Stimulated activated CD4-positive, alpha-beta T cell treated with anti-CD3 and anti-CD28 coated beads, Interleukin-2, amount 100 ng/mL, for 4 hours (primary cell): ENCODE results near the gene COL9A1.

Experiments
- DNase-seq: peaks from one replicate; pipeline ENCODE4 v3.0.0-alpha.2; 2020; ENCODE audit warnings: low read depth

COL9A1 gene

DNA sequence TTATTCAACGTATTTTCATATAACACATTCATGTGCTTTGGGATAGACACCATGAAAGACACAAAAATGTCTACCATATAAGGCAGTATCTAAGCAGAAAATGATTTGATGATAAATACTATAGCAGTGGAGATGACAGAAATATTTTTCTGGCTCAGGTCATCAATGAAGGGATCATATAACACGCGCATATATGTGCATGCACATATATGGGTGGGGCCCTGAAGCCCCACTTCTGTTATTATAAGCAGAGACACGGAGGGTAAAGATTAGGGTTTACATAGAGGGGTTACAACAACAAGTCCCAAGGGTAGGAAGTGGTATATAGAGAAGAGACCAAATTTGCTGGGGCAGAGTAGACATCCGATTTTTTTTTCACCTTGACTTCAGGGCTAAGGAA is 16.0 kb downstream of the COL9A1 start:
- no peak for DNase-seq

DNA sequence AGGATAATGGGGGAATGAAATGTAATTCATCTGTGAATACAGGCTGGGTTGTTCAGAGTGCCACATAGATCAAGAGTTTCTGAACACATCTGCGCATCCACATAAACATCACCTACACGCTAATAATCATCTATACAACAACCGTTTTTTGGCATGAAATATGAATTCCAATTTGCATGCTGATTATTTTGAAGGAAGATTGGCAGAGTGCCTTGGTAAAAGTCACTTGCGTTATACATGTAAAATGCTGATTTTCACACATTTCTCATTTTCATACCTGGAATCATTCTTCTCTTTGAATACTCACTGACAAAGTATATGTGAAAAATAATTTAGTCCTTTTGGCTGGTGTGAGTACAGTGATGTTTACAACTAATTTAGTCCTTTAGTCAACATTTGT is 17.7 kb downstream of the COL9A1 start:
- no peak for DNase-seq

DNA sequence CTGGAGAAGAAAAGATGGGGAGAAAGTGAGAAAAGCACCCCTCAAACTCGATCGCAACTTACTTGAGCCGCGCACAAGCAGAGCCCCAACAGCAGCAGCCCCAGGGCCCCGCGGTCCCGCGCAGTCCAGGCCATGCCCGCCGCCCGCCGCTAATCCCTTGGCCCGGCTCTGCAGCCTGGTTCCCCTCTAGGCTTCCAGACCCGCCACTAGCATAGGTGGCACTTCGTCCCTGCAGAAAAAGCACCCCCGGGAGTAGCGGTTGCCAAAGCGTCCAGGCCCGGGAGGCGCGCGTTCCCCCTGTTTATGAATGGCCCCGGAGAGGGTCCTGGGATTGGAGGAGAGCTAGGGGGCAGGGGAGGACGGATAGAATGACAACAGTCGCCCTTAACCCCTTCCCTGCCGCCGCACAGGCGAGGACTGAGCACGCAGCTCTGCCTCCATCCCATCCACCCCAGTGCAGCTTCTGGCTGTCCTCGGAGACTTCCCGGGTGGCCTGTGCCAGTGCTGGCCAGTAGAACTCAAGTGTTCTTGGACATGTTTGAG is 19.9 kb downstream of the COL9A1 start:
- no peak for DNase-seq

DNA sequence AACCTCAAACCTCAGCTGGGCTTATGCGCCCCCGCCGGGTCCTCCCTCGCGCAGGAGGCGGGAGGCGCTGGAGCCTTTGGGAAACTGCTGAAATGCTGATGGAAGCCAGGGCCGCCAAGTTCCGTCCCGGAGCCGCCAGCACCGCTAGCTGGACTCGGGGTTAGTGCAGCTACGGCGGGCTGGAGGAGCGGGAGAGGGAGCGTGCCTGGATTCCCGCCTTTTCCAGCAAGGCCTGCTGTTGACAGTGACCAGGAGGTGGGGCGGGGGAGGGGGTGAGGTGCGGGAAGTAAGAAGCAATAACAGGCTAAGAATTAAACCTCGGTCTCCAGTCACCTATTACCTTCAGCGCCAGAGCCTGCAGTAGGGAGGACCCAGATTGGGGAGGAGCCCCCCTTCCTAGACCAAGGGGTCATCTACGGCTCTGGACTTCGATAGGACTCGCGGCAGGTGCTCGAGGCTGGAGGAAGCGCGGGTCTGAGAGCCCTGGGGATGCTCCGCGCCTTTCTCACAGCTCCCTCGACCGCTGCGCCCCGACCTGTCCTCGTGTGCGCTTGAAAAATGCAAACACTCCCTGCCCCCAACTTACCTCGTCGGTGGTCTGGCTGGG is 20.5 kb downstream of the COL9A1 start:
- no peak for DNase-seq

DNA sequence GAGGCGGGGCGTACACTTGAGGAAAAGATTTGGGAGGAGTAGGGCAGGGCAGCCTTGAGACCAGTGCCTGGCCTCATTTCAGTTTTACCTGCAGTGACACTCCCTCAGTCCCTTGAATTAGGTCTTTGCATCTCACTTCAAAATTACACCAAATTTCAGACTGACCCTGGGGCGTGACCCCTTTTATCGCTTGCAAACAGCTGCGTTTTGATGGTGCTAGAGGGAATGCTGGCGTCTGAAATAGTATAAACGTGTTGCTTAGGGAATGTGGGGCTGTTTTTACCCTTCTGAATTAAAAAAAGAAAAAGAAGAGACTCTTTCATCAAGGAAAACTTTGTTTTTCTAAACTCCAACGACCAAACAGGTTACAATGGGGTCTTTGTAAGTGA is 21.0 kb downstream of the COL9A1 start:
- no peak for DNase-seq

DNA sequence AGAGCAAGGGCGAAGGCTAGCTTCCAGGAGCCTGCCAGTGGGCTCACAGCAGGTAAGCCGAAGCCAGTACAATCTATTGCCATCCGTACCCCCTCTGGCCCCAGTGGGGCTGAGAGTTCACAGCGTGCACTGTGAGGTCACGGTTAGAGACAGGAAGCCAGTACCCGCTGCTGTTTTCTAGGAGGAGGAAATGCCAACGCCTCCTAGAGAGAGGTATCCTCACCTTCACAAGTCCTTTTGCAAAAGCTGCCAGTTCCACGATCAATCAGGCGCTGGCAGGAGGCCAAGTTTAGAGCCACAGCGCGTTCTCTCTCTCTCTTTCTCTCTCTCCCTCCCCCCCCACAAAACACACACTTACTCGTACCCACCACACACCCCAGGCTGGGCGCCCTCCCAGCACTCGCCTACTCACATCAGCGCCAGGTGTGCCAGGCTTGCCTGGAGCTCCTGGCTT is 22.5 kb downstream of the COL9A1 start:
- DNase-seq: no peak

DNA sequence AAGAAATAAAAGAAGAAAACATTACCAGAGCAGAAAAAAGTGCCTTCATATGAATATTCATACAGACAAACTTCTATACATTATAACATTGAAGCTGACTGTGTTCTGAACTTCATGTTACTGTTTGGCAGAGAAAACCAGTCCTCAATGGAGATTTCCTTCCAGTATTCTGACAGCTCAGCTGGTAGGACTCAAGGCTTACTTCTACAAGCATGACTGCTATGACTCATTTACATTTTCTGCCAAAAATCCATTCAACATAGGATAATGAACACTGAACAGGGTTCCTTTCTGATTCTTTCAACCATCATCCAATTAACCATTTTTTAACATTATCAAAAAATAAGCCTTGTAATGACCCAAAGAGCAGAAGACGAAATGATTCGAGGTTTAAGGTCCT is 25.4 kb downstream of the COL9A1 start:
- no peak for DNase-seq

DNA sequence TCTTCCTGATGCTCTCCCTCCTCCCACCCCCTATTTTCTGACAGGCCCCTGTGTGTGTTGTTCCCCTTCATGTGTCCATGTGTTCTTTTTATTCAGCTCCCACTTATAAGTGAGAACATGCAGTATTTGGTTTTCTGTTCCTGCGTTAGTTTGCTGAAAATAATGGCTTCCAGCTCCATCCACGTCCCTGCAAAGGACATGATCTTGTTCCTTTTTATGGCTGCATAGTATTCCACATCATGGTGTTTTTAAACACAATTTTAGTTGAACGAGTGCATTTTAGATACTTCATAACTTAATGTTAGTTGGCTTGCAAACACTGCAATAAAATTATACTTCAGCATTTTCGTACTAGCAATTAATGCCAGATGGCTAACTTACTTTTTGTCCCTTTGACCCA is 28.5 kb downstream of the COL9A1 start:
- DNase-seq: no peak

DNA sequence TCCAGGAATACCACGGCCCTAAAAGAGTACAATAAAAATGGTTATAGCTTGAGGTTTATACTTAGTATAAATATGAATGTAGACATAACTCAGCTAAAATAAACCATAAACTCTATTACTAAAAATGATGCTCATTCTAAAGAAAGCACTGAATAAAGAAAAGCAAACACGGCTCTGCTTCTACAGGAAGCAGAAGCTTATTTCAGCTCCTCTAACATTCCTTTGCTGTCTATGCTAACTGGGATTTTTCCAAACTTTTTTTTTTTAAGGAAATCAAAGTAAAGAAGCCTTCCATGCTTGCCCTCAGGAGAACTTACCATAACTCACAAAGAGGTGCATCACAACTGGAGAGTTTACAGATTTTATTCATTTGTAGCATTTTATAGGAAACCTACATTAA is 30.8 kb downstream of the COL9A1 start:
- no peak for DNase-seq

DNA sequence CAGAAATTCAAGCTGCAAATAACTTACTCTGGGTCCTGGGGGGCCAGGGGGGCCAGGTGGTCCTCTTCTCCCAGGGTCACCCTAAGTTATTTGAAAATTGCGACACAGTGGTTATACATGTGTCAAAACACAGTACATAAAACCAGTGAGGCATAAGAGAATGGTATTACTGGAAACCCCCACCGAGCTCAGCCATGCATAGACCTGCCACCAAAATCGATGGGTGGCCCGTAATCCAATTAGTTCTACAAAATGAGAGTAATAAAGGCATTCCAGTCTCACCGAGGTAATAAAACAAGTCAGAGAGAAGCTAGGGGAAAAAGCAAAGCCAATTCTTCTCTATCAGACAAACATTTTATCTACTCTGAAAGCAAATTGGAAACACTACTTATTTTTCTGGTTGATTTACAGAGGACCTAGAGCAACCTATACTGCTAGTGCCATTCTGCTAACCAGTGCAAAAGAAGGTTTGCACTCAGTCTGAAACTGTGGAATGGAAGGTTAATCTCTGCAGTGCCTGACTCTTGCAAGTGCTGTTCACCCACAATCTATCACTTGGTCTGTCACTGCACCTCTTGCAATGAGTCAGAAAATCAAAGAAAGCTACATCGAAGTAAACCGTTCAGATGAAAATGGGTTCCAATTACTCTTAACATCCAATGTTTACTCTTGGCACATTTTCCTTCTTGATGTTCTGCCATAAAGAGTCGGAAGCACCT is 32.4 kb downstream of the COL9A1 start:
- DNase-seq: no peak

DNA sequence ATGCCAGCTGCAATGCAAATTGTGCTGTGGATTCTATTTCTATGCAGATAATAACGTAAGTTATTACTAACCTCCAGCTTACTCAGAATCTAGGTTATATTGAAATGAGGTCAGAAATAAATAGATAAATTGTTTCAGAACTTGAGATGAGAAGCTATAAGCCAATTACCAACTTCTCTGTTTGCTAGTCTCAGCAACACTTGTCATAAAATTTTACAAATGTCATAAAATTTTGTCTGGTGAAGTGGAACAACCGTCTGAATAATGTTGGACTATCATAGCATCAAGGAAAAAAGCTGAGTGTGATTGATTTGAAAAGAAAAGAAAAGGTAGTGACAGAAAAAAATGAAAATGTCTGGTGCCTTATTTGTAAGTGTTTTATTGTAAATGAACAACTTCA is 36.7 kb downstream of the COL9A1 start:
- DNase-seq: no peak

DNA sequence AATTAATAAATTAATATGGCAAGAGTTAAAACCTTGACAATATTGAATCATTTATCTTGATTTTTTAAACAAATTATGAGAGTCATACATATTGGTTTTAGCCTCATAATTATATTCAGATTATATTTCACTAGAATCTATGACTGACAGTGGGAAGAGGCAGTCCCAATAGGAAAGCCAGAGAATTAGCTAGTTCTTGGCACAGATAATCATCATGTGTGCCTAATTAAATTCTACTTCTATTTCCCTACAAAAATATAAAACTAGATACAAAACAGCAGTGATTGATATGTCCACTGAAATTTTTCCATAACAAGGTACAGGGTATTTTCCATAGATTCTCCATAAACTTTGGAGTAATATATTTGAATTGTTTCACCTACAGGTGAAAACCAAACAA is 38.6 kb downstream of the COL9A1 start:
- DNase-seq: no peak

DNA sequence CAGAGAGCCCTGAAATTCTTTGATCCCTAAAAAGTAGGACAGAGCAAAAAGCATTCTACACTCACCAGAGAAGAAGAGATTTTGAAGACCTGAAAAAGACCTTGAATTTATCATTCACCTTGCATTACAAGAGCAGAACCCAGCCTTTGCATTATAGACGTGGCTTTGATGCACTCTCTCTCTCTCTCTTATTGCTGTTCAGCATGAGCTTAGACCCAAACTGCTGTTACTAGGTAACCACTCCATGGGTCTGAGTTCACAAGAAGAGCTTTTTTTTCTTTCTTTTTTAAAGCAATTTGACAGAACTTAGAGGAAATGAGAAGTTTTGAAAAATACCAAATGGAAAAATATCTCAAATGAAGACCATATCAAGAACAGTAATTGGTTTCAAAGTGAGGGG is 44.4 kb downstream of the COL9A1 start:
- DNase-seq: no peak

DNA sequence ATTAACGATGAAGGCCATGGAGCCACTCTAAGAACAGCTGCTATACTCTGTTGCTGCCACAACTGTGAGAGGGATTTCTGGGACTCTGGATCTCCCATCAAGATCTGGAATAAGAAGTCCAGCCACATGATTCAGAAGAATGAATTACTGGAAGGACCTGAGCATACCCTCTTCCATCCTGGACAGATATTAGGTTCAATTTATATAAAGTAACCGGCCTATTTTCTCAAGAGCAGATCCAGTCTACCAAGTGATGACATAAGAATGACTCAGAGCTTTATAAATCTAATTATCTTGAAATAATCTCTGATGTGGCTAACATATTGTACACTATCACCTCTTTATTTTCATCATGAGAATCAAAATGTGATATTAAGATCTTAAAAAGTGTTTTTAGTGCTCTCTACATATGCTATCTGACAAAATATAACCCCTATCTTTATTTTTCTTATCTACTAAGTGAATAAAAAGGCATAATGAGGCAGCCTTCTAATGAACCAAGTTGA is 45.1 kb downstream of the COL9A1 start:
- DNase-seq: no peak

DNA sequence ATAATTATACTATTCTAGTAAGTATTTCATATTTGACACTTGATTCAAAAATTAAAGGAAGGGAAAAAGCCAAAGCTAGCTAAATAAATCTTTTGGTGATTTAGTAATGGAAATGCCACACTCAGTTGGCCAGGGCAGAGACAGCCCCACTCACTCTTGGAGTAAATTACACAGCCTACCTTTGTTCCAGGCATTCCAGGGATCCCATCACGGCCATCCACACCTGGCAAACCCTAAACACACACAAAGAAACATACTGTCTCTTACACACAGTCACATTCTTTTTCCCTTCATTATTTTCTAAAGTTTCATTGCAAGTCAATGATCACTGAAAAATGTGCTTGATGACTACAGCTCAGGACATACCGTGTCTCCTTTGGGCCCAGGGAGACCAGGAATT is 48.1 kb downstream of the COL9A1 start:
- no peak for DNase-seq

DNA sequence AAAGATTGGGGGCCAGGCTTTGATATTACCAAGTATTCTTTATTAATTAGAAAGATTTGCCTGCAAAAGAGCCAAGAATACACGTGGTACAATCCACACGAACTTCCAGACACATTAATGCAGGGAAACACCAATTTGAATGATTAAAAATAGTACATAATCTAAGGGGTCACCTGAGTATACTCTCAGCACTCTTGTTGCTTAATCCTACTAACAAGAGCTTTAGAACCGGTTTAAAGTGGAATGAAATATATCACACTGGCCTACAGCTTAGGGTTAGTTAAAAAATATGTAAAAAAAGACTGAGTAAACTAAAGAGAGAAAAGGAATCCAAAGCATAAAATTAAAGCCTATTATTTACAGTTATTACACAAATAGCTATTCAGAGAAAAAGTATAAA is 49.0 kb downstream of the COL9A1 start:
- no peak for DNase-seq

DNA sequence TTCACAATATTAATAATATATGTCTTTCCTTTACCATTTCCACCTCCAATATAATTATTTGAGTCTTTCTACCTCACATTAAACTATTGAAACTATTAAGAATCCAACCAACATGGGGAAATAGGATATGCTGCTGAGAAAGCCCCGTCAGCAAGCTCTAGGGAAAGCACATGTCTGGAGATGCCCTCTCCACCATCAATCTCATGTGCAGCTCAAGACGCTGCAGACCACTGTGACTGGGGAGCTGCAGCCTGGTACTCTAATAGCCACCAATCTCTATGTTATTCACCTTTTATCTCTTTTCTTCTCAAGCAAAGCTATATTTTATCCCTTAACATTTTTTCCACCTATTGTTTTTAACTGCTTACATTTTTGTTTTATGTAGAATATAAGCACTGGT is 50.3 kb downstream of the COL9A1 start:
- DNase-seq: no peak

DNA sequence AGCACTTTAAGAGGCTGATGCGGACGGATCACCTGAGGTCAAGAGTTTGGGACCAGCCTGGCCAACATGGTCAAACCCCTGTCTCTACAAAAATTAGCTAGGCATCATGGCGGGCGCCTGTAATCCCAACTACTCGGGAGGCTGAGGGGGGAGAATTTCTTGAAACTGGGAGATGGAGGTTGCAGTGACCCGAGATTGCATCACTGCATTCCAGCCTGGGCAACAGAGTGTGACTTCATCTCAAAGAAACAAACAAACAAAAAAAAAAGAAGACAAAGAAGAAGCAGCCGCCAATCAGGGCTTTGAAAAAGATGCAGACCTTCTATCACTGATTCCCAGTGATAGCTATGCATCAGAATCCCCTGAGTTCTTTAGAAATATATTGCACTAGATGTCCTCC is 56.8 kb downstream of the COL9A1 start:
- DNase-seq: no peak

DNA sequence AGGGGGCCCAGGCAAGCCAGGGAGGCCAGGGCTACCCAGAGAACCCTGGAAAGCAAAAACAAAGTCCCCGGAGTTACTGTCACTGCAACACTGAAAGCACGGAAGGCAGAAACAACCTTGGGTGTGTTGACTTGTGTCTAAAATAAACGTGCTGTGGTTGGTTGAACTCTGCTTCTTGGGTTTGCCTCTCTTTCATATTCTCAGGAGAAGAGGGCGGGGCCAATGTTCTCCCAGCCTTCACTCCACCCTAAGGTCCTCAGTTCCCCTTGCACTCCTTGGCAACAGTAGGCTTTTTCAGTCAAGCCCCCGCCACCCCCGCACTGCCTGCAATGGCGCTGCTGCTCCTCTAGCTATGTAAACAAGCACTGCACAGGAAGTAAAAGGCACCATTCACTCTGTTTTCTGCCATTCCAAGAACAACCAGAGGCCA is 60.9 kb downstream of the COL9A1 start:
- DNase-seq: no peak

DNA sequence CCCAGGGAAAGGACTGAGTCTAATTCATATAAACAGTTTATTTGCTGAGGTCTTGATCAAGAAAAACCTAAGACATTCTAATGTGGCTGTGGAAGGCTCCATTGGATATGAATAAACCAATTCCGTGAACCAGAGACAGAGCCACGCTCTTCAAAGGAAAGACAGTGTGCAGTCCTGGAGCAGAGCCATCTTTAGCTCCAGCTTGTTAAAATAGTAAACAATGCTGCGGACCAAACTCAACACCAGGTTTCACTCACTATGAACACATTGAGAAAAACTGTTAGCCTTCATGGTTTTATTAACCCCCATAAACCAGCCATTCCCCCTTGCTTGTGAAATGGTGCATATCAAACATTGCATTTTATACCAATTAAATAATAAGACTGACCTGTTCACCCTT is 61.9 kb downstream of the COL9A1 start:
- no peak for DNase-seq

DNA sequence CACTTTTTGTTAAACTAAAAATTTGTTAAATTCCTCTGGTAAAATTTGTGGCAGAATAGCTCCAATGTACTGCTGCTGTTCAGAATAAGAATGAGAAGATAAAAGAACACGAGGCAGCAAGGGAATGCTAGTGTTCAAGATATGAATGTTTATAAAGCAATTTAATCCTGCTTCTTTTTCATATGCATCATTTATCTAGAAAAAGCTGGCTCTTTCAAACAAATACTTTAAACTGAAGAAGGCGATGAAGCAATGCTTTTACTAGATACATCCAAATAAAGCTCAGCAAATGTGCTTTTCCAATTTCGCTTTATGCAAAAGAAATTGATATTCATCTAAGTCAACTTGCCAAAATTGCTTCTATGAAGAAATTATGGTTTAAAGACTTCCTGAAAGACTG is 66.5 kb downstream of the COL9A1 start:
- DNase-seq: no peak

DNA sequence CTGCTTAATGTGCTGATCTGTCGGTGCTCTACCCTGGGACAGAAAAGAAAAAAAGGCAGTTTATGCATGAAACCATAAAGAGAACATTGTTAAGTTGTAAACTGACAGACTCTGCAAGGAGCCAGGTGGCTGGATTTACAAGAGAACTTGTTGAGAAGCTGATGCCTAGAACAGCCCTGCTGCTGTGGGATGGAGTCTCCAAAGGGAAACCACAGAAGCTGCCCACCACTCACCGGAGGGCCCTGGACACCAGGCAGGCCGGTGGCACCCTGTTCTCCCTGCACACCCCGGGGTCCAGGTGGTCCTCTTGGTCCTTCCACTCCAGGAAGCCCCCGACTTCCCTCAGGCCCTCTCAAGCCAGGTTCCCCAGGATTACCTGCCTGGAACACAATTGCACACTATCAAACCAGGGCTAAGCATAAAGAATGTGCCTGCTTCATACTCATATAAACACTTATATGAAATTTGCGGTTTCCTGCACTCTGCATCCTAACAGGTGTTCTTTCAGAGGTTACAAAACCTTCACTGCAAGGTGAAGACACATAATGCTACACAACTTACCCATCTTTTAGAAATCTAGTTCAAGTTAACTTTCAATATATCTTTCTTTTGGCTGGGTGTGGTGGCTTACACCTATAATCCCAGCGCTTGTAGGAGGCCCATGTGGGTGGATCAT is 68.2 kb downstream of the COL9A1 start:
- no peak for DNase-seq

DNA sequence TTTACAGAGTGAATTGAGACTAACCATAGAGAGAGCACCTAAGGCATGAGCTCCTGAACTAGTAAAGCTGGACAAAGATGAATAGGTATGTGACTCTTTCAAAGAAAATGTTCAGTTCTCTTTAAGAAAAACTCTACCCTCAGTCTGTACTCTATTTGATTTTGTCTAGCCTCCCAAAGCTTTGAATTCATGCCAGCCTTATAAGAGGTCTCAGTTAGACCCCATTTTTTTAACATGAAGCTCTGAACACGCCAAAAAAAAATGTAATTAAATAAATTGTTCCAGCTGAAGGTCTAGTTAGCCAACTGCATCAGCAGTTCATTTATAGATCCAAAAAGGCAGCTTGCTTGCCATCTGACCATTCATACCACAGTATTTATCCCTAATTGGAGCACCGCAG is 71.6 kb downstream of the COL9A1 start:
- DNase-seq: no peak
